Measurements from ENCODE around the gene KANSL1.

Gene KANSL1

GRCh38 chr17:46157443-46158062, 35.7 kb downstream of the KANSL1 start:
- no peaks in the 10 kb centered on the region for H3K9me3 ChIP-seq (ENCODE audit: low read length)
- no peak overlapping the region for H3K4me3 ChIP-seq (ENCODE audit: low read length)
- H2AFZ ChIP-seq (ENCODE audit: low read depth, low read length) = no peak overlapping the region
- H3K27me3 ChIP-seq (ENCODE audit: insufficient read depth, low read length) = no peaks in the 10 kb centered on the region
- H3K36me3 ChIP-seq (ENCODE audit: insufficient read depth, low read length) = peaks cover 2% of the 10 kb centered on the region
- H3K4me1 ChIP-seq (ENCODE audit: insufficient read depth, low read length) = peaks cover 16% of the 10 kb centered on the region

- no peaks in the 10 kb centered on the region for H3K27me3 ChIP-seq (ENCODE audit: insufficient read depth, low read length)
- no peak overlapping the region for H2AFZ ChIP-seq (ENCODE audit: low read depth, low read length)
- H3K4me1 ChIP-seq (ENCODE audit: insufficient read depth, low read length) = peaks cover 16% of the 10 kb centered on the region
- H3K36me3 ChIP-seq (ENCODE audit: insufficient read depth, low read length) = peaks cover 2% of the 10 kb centered on the region
- no peak overlapping the region for H3K4me3 ChIP-seq (ENCODE audit: low read length)
- no peaks in the 10 kb centered on the region for H3K9me3 ChIP-seq (ENCODE audit: low read length)
Measured at GRCh38 chr17:46154151-46154816, 38.9 kb downstream of the KANSL1 start.

GRCh38 chr17:46152423-46152822, 40.8 kb downstream of the KANSL1 start:
- Histone ChIP-seq H3K9me3 (ENCODE audit: low read length) (no peaks in the 10 kb centered on the region), H3K4me3 (ENCODE audit: low read length) (no peak overlapping the region), H3K36me3 (ENCODE audit: insufficient read depth, low read length) (peaks cover 12% of the 10 kb centered on the region), H3K4me1 (ENCODE audit: insufficient read depth, low read length) (peaks cover 3% of the 10 kb centered on the region), H2AFZ (ENCODE audit: low read depth, low read length) (no peak overlapping the region), H3K27me3 (ENCODE audit: insufficient read depth, low read length) (no peaks in the 10 kb centered on the region)

GRCh38 chr17:46151762-46152161, 41.5 kb downstream of the KANSL1 start:
- no peak overlapping the region for H3K4me3 ChIP-seq (ENCODE audit: low read length)
- no peaks in the 10 kb centered on the region for H3K9me3 ChIP-seq (ENCODE audit: low read length)
- H3K27me3 ChIP-seq (ENCODE audit: insufficient read depth, low read length) = no peaks in the 10 kb centered on the region
- no peak overlapping the region for H2AFZ ChIP-seq (ENCODE audit: low read depth, low read length)
- H3K36me3 ChIP-seq (ENCODE audit: insufficient read depth, low read length) = peaks cover 18% of the 10 kb centered on the region
- H3K4me1 ChIP-seq (ENCODE audit: insufficient read depth, low read length) = no peaks in the 10 kb centered on the region

GRCh38 chr17:46150216-46150963, 42.8 kb downstream of the KANSL1 start:
- Histone ChIP-seq H3K4me3 (ENCODE audit: low read length) (no peak overlapping the region), H3K9me3 (ENCODE audit: low read length) (no peaks in the 10 kb centered on the region), H3K4me1 (ENCODE audit: insufficient read depth, low read length) (no peaks in the 10 kb centered on the region), H3K27me3 (ENCODE audit: insufficient read depth, low read length) (no peaks in the 10 kb centered on the region), H3K36me3 (ENCODE audit: insufficient read depth, low read length) (peaks cover 18% of the 10 kb centered on the region), H2AFZ (ENCODE audit: low read depth, low read length) (no peak overlapping the region)

- H3K36me3 ChIP-seq (ENCODE audit: insufficient read depth, low read length) = peaks cover 18% of the 10 kb centered on the region
- H2AFZ ChIP-seq (ENCODE audit: low read depth, low read length) = no peak overlapping the region
- no peak overlapping the region for H3K4me3 ChIP-seq (ENCODE audit: low read length)
- H3K9me3 ChIP-seq (ENCODE audit: low read length) = no peaks in the 10 kb centered on the region
- no peaks in the 10 kb centered on the region for H3K27me3 ChIP-seq (ENCODE audit: insufficient read depth, low read length)
- no peaks in the 10 kb centered on the region for H3K4me1 ChIP-seq (ENCODE audit: insufficient read depth, low read length)
Measured at GRCh38 chr17:46148247-46148646, 45.0 kb downstream of the KANSL1 start.

- Histone ChIP-seq H2AFZ (ENCODE audit: low read depth, low read length) (no peak overlapping the region), H3K9me3 (ENCODE audit: low read length) (no peaks in the 10 kb centered on the region), H3K4me1 (ENCODE audit: insufficient read depth, low read length) (no peaks in the 10 kb centered on the region), H3K27me3 (ENCODE audit: insufficient read depth, low read length) (no peaks in the 10 kb centered on the region), H3K36me3 (ENCODE audit: insufficient read depth, low read length) (peaks cover 18% of the 10 kb centered on the region), H3K4me3 (ENCODE audit: low read length) (no peak overlapping the region)
Measured at GRCh38 chr17:46147296-46147695, 45.9 kb downstream of the KANSL1 start.

- Histone ChIP-seq H3K36me3 (ENCODE audit: insufficient read depth, low read length) (peaks cover 20% of the 10 kb centered on the region), H3K4me1 (ENCODE audit: insufficient read depth, low read length) (no peaks in the 10 kb centered on the region), H3K27me3 (ENCODE audit: insufficient read depth, low read length) (no peaks in the 10 kb centered on the region), H3K4me3 (ENCODE audit: low read length) (no peak overlapping the region), H2AFZ (ENCODE audit: low read depth, low read length) (no peak overlapping the region), H3K9me3 (ENCODE audit: low read length) (no peaks in the 10 kb centered on the region)
Measured at GRCh38 chr17:46144246-46144645, 49.0 kb downstream of the KANSL1 start.

- Histone ChIP-seq H3K4me1 (ENCODE audit: insufficient read depth, low read length) (no peaks in the 10 kb centered on the region), H2AFZ (ENCODE audit: low read depth, low read length) (no peak overlapping the region), H3K9me3 (ENCODE audit: low read length) (no peaks in the 10 kb centered on the region), H3K4me3 (ENCODE audit: low read length) (no peak overlapping the region), H3K27me3 (ENCODE audit: insufficient read depth, low read length) (no peaks in the 10 kb centered on the region), H3K36me3 (ENCODE audit: insufficient read depth, low read length) (peaks cover 22% of the 10 kb centered on the region)
Measured at GRCh38 chr17:46143827-46144236, 49.4 kb downstream of the KANSL1 start.

- Histone ChIP-seq H3K36me3 (ENCODE audit: insufficient read depth, low read length) (peaks cover 10% of the 10 kb centered on the region), H3K27me3 (ENCODE audit: insufficient read depth, low read length) (no peaks in the 10 kb centered on the region), H3K4me3 (ENCODE audit: low read length) (no peak overlapping the region), H3K9me3 (ENCODE audit: low read length) (no peaks in the 10 kb centered on the region), H3K4me1 (ENCODE audit: insufficient read depth, low read length) (no peaks in the 10 kb centered on the region), H2AFZ (ENCODE audit: low read depth, low read length) (no peak overlapping the region)
Measured at GRCh38 chr17:46141645-46142044, 51.6 kb downstream of the KANSL1 start.

- Histone ChIP-seq H3K9me3 (ENCODE audit: low read length) (no peaks in the 10 kb centered on the region), H3K4me1 (ENCODE audit: insufficient read depth, low read length) (no peaks in the 10 kb centered on the region), H3K36me3 (ENCODE audit: insufficient read depth, low read length) (peaks cover 10% of the 10 kb centered on the region), H2AFZ (ENCODE audit: low read depth, low read length) (no peak overlapping the region), H3K4me3 (ENCODE audit: low read length) (no peak overlapping the region), H3K27me3 (ENCODE audit: insufficient read depth, low read length) (no peaks in the 10 kb centered on the region)
Measured at GRCh38 chr17:46140645-46141197, 52.5 kb downstream of the KANSL1 start.

- Histone ChIP-seq H3K4me3 (ENCODE audit: low read length) (no peak overlapping the region), H2AFZ (ENCODE audit: low read depth, low read length) (no peak overlapping the region), H3K27me3 (ENCODE audit: insufficient read depth, low read length) (no peaks in the 10 kb centered on the region), H3K4me1 (ENCODE audit: insufficient read depth, low read length) (no peaks in the 10 kb centered on the region), H3K9me3 (ENCODE audit: low read length) (no peaks in the 10 kb centered on the region), H3K36me3 (ENCODE audit: insufficient read depth, low read length) (peaks cover 10% of the 10 kb centered on the region)
Measured at GRCh38 chr17:46139432-46140210, 53.6 kb downstream of the KANSL1 start.
